ENCODE data around the gene PLXNA4.

DNA sequence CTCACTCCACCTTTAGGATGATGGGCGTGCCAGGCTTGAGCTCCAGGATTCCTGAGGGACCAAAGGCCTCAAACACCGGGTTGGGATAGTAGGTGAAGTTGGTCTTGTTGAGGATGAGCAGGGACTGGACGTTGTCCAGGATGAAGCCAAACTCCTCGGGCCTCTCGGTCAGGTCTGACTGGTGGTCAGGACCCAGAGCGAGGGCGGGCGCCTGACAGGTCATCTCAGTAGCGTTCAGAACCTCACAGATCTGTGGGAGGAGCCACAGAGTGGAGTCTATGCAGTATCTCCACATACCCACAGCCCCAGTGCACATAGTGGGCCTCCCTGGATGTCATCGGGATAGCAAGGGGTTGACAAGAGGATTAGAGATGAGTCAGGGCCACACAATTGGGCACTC is 394.9 kb downstream of the PLXNA4 start:
- no peak for TF ChIP-seq POLR2A (IDR thresholded peaks at IDR 0.05; ENCODE audit: low read depth, low read length)
- no peak for TF ChIP-seq POLR2AphosphoS5 (IDR thresholded peaks at IDR 0.05; ENCODE audit: low read depth, low read length)

All from GM12892 (cell line).